GM18951 (cell line): ENCODE results near the gene TMEM95.

ENCODE experiments used
- POLR2A ChIP-seq: IDR thresholded peaks from 4 replicates; pipeline ENCODE4 v1.6.1; 2011; ENCODE audit warnings: mild to moderate bottlenecking; ENCODE audit not compliant: insufficient read length, insufficient read depth; ENCODE audit errors: extremely low read depth
- in situ Hi-C: fragments of 300-500 bp; cut with MboI; formaldehyde crosslinking; loops from one replicate; pipeline ENCODE4 v1.12.0; 2022; ENCODE audit warnings: low sequenced_read_pairs, mixed read lengths, inconsistent platforms; ENCODE audit not compliant: unreplicated experiment

TMEM95 gene

DNA sequence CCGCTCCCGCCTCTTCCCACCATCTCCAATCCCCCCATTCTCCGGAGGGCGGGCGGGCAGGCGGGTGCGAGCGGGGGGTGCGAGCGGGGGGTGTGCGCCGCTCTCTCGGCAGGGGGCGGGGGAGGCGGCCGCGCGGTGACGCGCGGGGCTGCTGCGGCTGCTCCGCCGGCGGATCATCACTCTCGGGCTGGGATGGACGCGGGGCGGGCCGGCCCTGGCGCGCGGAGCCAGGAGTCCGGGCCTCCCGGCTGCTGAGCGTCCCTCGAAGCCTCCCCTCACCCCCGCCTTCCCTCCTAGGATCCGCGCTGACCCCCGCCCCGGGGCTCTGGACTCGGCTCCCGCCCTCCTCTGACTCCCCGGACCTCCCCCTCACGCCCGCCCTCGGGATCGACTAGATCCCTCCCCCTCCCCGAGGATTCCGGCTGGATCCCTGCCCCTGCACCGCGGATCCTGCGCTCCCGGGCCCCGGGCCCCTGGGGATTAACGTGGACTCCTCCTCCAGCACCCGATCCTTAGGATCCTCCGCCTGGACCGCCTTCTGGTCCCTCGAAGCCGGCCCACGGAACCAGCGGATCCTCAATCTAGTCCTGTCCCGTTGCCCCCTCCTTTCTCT is 49.9 kb downstream of the TMEM95 start:
- in situ Hi-C loops: no loop called here
- TF ChIP-seq POLR2A: no peak

DNA sequence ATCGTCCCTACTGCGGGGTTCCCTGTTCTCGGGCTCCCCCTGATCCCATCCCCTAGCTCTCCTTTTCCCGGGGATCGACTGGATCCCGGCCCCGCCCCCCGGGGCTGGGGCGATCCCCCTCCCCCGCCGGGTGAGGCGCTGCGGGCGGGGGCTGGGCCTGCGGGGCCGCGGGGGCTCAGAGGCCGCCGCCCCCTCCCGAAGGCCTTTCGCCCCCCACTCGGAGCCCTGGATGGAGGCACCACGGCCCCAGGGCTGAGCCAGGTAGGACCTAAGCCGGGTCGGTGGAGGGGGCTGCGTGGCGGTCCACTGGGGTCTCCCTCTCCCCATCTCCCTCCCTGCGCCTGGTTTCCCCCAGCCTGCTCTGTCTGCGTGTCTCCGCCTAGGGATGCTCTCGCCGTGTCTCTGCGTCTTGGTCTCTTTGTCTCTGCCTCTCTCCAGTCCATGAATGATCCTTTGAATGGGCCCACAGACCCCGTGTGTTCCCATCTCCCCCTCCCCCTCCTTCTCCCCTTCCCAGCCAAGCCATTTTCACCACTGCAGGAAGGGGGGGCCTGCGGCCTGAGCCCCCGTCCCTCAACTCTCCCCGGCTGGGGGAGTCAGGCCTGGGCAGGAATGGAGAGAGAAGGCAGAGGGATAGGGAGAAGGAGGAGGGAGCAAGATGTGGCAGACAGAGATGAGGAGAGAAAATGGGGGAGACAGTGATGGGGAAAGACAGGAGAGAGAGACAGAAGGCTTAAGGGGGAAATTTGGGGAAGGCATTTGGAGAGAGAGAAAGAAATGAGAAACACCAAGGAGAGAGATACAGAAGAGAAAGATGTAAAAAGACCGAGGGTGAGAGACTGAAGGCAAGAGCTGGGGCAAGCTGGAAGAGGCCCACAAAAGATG is 50.6 kb downstream of the TMEM95 start:
- in situ Hi-C loops: no loop called here
- TF ChIP-seq POLR2A: no peak

DNA sequence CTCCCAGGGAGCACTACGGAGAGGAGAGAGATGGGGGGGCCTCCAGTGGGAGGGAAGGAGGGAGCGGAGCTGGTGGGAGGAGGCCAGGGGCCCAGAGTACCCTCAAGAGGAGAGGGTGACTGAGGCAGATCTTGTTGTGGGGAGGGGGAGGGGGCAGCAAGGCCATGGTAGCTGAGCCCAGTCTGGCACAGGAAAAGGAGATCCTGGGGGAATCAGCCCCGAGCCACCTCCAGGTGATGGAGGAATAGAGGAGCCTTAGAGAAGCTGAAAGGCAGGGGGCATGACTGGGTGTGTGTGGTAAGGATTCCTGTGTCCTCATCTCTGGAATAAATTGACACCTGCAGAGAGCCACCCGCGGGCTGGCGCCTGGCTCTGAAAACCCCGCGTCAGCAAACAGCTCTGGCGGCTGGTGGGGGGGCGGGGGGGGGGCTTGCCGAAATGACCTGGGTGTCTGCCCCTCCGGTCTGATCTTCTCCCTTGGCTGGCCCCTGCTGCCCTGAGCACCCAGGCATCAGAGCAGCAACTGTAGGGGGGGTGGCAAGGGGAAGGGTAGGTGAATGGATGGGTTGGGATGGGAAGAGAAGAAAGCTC is 51.4 kb downstream of the TMEM95 start:
- in situ Hi-C loops: no loop called here

More for the DNA sequence above, 51.4 kb downstream of the TMEM95 start:
- no peak for TF ChIP-seq POLR2A
